Activated T-helper 9 cell treated with anti-CD3 and anti-CD28 coated beads, Interleukin-2, amount 50 U/mL, for 16 hours (primary cell): ENCODE data around the gene CCM2L.

Experiments
- DNase-seq: peaks from one replicate; pipeline ENCODE4 v3.0.0-alpha.2; 2020; ENCODE audit warnings: low read depth

CCM2L gene

GRCh38 chr20:32010101-32010500 is at the start of gene CCM2L:
TSS of gene CCM2L (plus strand) at chr20:32010438. CDS start at chr20:32010455, 17 bp downstream.
- no peak for DNase-seq

DNA sequence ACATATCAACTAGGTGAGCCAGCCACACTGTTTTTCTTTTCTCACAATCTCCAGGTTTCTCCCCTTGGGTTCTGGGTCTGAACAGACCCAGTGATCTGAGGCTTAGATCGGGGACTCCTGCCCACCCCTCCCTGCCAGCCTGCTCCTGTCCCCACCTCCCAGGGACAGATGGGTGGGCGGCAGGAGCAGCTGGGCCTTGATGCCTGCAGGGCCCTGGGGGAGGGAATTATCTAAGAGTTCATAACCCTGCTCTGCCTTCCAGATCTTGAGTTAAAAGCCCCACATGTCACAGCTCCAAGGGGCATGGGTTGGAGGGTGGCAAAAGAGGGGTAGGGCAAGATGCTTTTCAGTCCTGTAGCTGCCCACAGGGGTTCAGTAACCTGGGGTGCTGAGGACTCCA is 47.5 kb upstream of the CCM2L start:
- DNase-seq, result no peak

DNA sequence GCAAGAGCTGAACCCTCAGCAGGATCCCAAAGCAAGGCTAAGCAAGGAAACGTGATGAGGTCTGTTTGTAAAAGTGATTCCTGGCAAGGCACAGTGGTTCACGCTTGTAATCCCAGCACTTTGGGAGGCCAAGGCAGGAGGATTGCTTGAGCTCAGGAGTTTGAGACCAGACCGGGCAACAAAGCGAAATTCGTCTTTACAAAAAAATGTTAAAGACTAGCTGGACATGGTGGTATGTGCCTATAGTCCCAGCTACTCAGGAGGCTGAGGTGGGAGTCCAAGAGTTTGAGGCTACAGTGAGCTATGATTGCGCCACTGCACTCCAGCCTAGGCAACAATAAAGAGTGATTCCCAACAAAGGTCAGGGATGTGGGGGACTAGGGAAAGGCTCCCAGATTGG is 46.3 kb upstream of the CCM2L start:
- DNase-seq, result no peak

DNA sequence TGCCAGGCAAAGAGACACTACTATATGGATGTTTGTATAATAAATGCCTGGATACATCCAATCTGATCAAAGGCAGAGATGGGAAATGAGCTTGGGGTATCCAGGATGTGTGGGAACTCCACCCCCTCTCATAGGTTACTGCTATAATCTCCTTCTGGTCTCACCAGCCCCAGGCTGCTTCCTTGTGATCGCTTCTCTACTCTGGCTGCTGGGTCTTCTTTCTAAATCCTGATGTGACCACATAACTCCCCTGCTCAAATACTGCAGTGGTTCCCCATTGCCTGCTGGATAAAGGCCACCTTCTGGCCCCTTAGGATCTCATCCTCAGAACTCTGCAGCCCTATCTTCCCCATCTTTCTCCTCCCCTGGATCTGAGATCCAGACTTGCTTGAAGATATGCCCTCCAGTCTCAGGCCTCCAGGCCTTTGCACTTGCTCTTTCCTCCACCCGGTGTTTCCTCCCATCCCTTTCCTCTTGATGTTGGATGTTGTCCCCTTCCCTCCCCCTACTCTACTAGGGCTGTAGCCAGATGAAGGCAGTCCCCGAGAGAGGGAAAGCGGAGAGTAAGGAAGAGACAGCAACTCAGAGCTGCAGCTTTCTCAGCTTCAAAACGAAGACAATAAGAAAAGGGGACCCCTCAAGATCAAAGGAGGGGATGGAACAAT is 43.1 kb upstream of the CCM2L start:
- DNase-seq, result no peak

DNA sequence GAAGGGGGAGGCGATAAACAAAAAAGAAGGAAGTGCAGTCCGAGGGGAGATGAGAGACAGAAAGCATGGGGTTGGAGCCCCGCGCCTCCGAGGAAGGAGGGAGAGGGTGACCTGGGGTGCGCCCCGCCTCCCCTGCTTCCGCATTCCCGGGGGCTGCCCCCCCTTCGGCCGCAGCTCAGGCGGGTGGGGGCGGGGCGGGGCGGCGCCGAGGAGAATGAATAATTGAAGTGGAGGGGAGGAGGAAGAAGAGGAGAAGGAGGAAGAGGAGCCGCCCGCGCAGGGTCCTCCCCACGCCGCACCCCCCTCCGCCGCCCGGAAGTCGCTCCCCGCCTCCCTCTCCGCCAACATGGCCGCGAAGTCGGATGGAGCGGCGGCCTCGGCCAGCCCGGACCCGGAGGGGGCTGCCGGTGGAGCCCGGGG is 42.4 kb upstream of the CCM2L start, which contains the start of gene XKR7:
Gene XKR7 (plus strand): TSS at position 322 of the 420 bp plus-strand sequence. CDS start 25 bp downstream, at position 347.
- no peak for DNase-seq

GRCh38 chr20:31968291-31969126 is 41.7 kb upstream of the CCM2L start:
- peak; percentile 63 for DNase-seq

DNA sequence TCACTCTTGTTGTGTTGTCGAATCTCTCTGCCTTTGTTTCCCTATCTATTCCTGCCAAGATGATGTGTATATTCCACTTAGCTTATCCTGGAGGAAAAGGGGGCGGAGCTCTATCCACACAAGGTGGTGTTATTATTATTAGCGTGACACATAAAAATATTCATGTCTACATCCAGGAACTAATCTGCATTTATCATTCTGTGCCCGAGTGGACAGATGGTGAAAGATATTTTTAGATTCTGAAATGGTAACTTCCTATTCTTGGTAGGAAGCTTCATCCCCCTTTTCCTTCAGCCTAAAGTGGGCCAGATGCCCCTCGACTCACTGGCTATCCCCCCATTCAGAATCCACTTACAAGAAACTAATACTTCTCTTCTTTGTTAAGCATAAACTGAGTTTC is 40.2 kb upstream of the CCM2L start:
- no peak for DNase-seq

DNA sequence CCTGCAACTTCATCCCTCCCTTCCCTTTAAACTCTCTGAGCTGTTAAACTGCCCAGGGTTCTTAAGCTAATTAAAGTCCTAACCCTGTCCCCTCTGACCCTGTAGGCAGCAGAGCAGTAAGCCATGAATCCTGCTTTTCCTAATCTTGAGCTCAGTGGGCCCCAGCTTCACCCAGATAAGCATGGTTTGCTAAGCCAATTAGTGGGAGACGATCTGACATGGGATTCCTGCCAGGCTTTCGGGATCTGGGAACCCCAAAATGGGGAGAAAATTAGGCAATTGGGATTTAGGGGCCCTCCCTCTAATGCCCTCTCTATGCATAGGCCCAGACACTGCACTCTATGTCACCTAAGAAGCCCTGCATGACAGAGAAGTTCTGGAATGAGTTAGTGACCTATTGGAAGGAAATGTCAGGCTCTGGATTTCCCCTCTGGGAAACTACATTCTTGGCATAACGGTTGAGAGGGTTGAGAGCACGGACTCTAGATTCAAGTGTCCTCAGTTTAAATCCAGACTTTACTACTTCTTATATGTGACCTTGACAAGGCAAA is 37.7 kb upstream of the CCM2L start:
- no peak for DNase-seq

DNA sequence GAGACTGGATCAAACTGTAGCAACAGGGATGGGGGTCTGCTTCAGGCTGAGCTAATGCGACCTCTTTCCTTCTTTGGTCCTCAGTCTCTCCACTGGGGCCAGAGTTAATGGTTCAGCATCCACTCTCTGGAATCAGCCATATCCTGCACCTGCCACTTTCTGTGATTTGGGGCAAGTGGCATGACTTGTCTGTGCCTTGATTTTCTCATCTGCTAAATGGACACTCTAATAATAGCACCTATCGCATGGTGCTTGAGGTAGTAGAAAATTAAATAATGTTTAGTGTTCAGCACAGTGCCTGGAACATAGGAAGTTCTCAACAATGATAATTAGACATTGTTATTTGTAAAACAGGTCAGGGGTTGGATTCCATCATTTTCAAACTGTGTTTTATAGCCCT is 35.9 kb upstream of the CCM2L start:
- DNase-seq, result no peak

- DNase-seq, result no peak
Measured at GRCh38 chr20:31974951-31975487, 35.2 kb upstream of the CCM2L start.

GRCh38 chr20:31975874-31976273 is 34.4 kb upstream of the CCM2L start:
- no peak for DNase-seq

DNA sequence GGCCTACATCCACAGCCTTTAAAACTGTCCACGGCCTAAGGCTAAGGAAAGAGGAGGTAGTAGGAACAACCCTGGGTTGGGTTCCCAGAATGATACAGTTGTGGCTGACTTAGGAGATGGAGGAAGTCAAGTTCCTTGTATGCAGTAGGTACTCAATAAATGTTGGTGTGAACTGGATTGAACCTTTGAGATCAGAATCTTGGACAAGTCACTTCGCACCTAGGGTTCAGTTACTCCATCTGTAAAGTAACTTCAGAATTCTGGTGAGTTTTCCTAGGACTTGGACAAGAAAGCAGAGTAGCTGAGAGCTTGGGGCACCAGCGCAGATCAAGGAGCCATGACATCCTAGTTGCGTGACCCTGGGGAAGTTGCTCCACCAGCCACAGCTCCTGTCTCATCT is 33.2 kb upstream of the CCM2L start:
- DNase-seq, result no peak

- no peak for DNase-seq
Measured at GRCh38 chr20:31979713-31980426, 30.4 kb upstream of the CCM2L start.

GRCh38 chr20:31981784-31982183 is 28.5 kb upstream of the CCM2L start:
- DNase-seq, result no peak

GRCh38 chr20:31984981-31985471 is 25.2 kb upstream of the CCM2L start:
- DNase-seq, result no peak

DNA sequence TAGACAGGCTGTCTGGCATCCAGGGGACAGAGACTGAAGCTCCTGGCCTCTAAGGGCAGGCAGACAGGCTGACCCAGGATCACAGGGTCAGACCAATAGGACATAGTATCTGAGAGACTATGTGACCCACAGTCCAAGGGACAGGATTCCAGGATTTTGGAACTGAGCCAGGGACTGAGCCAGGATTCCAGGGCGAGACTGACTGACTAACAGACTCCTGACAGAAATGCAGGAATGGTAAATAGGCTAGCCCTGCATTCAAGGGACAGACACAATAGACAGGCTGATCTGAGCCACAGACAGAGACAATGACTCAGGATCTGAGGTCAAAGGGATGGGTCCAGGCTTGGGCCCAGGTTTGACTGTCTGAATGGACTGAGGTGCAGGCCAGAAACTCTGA is 22.5 kb upstream of the CCM2L start:
- DNase-seq, result no peak

GRCh38 chr20:31988430-31989015 is 21.7 kb upstream of the CCM2L start:
- DNase-seq, result no peak

- DNase-seq, result no peak
Measured at GRCh38 chr20:31989030-31989645, 21.1 kb upstream of the CCM2L start.

DNA sequence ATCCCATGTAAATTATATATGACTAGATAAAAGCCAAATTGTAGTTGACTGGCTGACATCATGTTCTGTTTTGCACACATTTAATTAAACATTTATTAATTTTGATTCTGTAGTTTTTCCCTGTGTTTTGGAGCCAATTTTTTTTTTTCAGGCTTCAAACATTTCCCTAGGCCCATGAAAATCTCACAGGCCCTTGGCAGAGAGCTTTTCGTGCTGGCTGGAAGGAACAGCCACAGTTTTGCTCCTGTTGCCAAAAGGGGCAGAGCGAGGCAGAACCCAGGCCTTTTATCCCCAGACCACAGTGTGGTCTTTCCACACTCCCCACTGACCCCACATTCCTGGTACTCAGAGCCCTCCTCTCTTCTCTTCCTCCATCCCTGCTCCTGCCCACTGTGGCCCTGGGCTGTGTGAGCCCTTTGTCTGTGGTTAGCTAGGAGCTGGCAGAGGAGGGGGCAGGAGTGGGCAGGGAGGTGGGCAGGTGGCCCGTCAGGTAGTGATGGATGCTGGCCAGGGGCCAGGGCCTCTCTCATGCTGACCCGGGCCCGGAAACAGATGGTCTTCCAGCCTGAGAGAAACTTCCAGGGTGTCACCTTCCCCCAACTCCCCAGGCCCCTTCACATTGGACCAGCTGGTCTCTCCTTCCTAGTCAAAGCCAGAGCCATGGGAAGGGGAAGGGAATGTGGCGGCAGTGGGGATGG is 19.4 kb upstream of the CCM2L start:
- no peak for DNase-seq

GRCh38 chr20:31991339-31991705 is 18.9 kb upstream of the CCM2L start:
- DNase-seq, result no peak

GRCh38 chr20:31992086-31992485 is 18.2 kb upstream of the CCM2L start:
- DNase-seq, result no peak
